BLaER1 (cell line): Measurements from ENCODE around the gene MAPRE2.

Source experiments
- H3K27ac ChIP-seq: shearing (Covaris generic); formaldehyde crosslinking; 2 replicates; pipeline ENCODE4 v1.8.1; 2022
- H3K27me3 ChIP-seq: shearing (Covaris generic); formaldehyde crosslinking; 2 replicates; pipeline ENCODE4 v1.8.1; 2022
- H3K36me3 ChIP-seq: shearing (Covaris generic); formaldehyde crosslinking; 2 replicates; pipeline ENCODE4 v1.8.1; 2022
- H3K4me1 ChIP-seq: shearing (Covaris generic); formaldehyde crosslinking; 2 replicates; pipeline ENCODE4 v1.8.1; 2022
- H3K4me2 ChIP-seq: shearing (Covaris generic); formaldehyde crosslinking; 2 replicates; pipeline ENCODE4 v1.8.1; 2022
- H3K4me3 ChIP-seq: shearing (Covaris generic); formaldehyde crosslinking; 2 replicates; pipeline ENCODE4 v1.8.1; 2022
- H3K9ac ChIP-seq: shearing (Covaris generic); formaldehyde crosslinking; 2 replicates; pipeline ENCODE4 v1.8.1; 2022
- H3K9me3 ChIP-seq: shearing (Covaris generic); formaldehyde crosslinking; 2 replicates; pipeline ENCODE4 v1.8.1; 2022
- H4K20me1 ChIP-seq: shearing (Covaris generic); formaldehyde crosslinking; 2 replicates; pipeline ENCODE4 v1.8.1; 2022
- Cebpa-rat ChIP-seq: shearing (Covaris generic); IDR thresholded peaks from 2 replicates; pipeline ENCODE4 v1.8.1; 2022

MAPRE2 gene

GRCh38 chr18:35073186-35074105, 32.2 kb downstream of the MAPRE2 start:
- Histone ChIP-seq H3K9me3 (no peaks in the 10 kb centered on the region), H3K9ac (no peak overlapping the region), H3K4me1 (peaks cover 11% of the 10 kb centered on the region), H3K4me3 (no peak overlapping the region), H3K27ac (no peak overlapping the region), H3K27me3 (no peaks in the 10 kb centered on the region), H4K20me1 (peaks cover 59% of the 10 kb centered on the region), H3K36me3 (peaks cover 49% of the 10 kb centered on the region), H3K4me2 (no peak overlapping the region)
- no peak for TF ChIP-seq Cebpa-rat

GRCh38 chr18:35074581-35074980, 33.4 kb downstream of the MAPRE2 start:
- H3K36me3 ChIP-seq = peaks cover 51% of the 10 kb centered on the region
- no peak overlapping the region for H3K4me2 ChIP-seq
- H3K27ac ChIP-seq = no peak overlapping the region
- TF ChIP-seq Cebpa-rat = no peak
- H3K9me3 ChIP-seq = no peaks in the 10 kb centered on the region
- H3K4me3 ChIP-seq = no peak overlapping the region
- H3K9ac ChIP-seq = no peak overlapping the region
- no peaks in the 10 kb centered on the region for H3K27me3 ChIP-seq
- H3K4me1 ChIP-seq = peaks cover 11% of the 10 kb centered on the region
- peaks cover 59% of the 10 kb centered on the region for H4K20me1 ChIP-seq

- Histone ChIP-seq H4K20me1 (peaks cover 53% of the 10 kb centered on the region), H3K9me3 (no peaks in the 10 kb centered on the region), H3K9ac (no peak overlapping the region), H3K4me3 (no peak overlapping the region), H3K27ac (no peak overlapping the region), H3K27me3 (no peaks in the 10 kb centered on the region), H3K4me1 (peaks cover 11% of the 10 kb centered on the region), H3K36me3 (peaks cover 49% of the 10 kb centered on the region), H3K4me2 (no peak overlapping the region)
- TF ChIP-seq Cebpa-rat = no peak
Measured at GRCh38 chr18:35075132-35075531, 33.9 kb downstream of the MAPRE2 start.

DNA sequence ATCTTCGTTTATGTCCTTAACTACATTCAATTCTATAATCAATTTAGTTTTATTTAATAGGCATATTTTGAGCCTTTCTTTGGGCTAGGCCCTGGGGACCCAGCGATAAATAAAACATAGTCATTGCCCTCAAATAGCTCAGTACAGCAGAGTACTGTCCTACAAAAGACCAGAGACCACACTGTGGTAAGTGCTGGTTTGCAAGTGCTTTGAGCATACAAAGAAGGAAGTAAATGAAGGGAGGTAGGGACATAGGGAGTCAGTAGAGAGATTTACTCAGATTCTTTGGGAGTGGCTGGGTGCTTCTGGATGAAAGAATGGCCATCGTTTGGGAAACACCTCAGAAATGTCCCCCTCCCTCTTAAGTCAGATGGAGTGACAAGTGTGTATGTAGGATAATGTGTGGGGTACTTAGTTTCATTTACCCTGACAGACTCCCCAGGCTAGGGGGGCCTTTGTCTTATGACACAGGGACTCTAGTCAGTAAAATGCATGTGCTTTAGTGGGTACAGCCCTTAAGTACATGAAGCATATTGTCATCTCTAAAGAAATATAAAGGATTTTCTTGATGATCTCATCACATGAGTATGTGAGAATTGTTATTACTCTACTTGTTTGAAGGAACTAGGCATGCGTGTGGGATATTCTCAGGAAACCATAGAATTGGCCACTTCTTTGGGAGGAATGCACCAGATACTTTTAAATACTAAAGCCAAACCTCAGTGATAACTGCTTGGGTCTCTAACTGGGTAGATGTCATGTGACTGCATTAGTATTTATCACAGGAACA, 35.1 kb downstream of the MAPRE2 start:
- H4K20me1 ChIP-seq = peaks cover 45% of the 10 kb centered on the region
- peaks cover 43% of the 10 kb centered on the region for H3K36me3 ChIP-seq
- H3K4me1 ChIP-seq = peaks cover 11% of the 10 kb centered on the region
- no peak overlapping the region for H3K27ac ChIP-seq
- TF ChIP-seq Cebpa-rat = no peak
- no peak overlapping the region for H3K9ac ChIP-seq
- H3K4me3 ChIP-seq = no peak overlapping the region
- H3K4me2 ChIP-seq = no peak overlapping the region
- H3K27me3 ChIP-seq = no peaks in the 10 kb centered on the region
- no peaks in the 10 kb centered on the region for H3K9me3 ChIP-seq

DNA sequence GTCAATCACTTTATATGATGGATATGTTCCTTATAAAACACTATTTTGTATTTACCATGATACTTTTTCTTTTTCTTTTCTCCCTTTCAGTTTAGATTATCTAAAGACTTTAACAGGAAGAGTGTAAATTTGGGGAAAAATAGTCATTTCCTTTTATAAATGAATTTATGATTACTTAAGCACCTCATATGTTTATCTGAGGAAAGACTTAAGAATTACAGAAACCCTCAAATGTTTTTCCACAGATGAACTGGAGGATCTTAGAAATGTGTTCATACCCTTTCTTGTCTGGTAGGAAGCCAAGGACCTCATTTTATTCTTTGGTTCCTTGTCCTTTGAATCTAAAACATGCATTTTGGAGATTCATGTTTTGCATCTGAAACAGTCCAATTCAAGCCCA, 36.7 kb downstream of the MAPRE2 start:
- no peak overlapping the region for H3K4me2 ChIP-seq
- no peaks in the 10 kb centered on the region for H3K27me3 ChIP-seq
- no peak overlapping the region for H3K4me3 ChIP-seq
- H3K9me3 ChIP-seq = no peaks in the 10 kb centered on the region; the same call in 1 of the 2 replicates
- H3K27ac ChIP-seq = no peak overlapping the region
- no peaks in the 10 kb centered on the region for H3K4me1 ChIP-seq
- TF ChIP-seq Cebpa-rat = no peak
- peaks cover 37% of the 10 kb centered on the region for H3K36me3 ChIP-seq
- peaks cover 47% of the 10 kb centered on the region for H4K20me1 ChIP-seq
- no peak overlapping the region for H3K9ac ChIP-seq

GRCh38 chr18:35080058-35080457, 38.8 kb downstream of the MAPRE2 start:
- no peak for TF ChIP-seq Cebpa-rat
- H3K27ac ChIP-seq = no peak overlapping the region
- H3K27me3 ChIP-seq = no peaks in the 10 kb centered on the region
- H3K9me3 ChIP-seq = no peaks in the 10 kb centered on the region; the same call in 1 of the 2 replicates
- peaks cover 51% of the 10 kb centered on the region for H4K20me1 ChIP-seq
- H3K4me1 ChIP-seq = no peaks in the 10 kb centered on the region
- peaks cover 34% of the 10 kb centered on the region for H3K36me3 ChIP-seq
- no peak overlapping the region for H3K4me2 ChIP-seq
- H3K9ac ChIP-seq = no peak overlapping the region
- no peak overlapping the region for H3K4me3 ChIP-seq

- Histone ChIP-seq H3K4me1 (no peaks in the 10 kb centered on the region), H4K20me1 (peaks cover 38% of the 10 kb centered on the region), H3K27ac (no peak overlapping the region), H3K36me3 (peaks cover 18% of the 10 kb centered on the region), H3K9ac (no peak overlapping the region), H3K9me3 (no peaks in the 10 kb centered on the region; the same call in 1 of the 2 replicates), H3K4me3 (no peak overlapping the region), H3K4me2 (no peak overlapping the region), H3K27me3 (no peaks in the 10 kb centered on the region)
- TF ChIP-seq Cebpa-rat = no peak
Measured at GRCh38 chr18:35083174-35083712, 42.0 kb downstream of the MAPRE2 start.

GRCh38 chr18:35084494-35085449, 43.6 kb downstream of the MAPRE2 start:
- H3K4me2 ChIP-seq = no peak overlapping the region
- no peaks in the 10 kb centered on the region for H3K27me3 ChIP-seq
- H3K4me1 ChIP-seq = no peaks in the 10 kb centered on the region
- no peak overlapping the region for H3K9ac ChIP-seq
- H3K4me3 ChIP-seq = no peak overlapping the region
- peaks cover 11% of the 10 kb centered on the region for H3K36me3 ChIP-seq
- H3K9me3 ChIP-seq = no peaks in the 10 kb centered on the region; the same call in 1 of the 2 replicates
- TF ChIP-seq Cebpa-rat = no peak
- H4K20me1 ChIP-seq = peaks cover 31% of the 10 kb centered on the region
- no peak overlapping the region for H3K27ac ChIP-seq
